HG03439 (cell line): Measurements from ENCODE around the gene PRKAR1A.
"Not testable (repeated sequence)": the region's sequence is repeated elsewhere in the genome, so short reads cannot be mapped to it uniquely, and the experiment has no call there.

Experiments
- ATAC-seq: cut with Tn5 transposase; IDR thresholded peaks from one replicate; pipeline ENCODE4 v1.9.1; 2021; ENCODE audit warnings: mild to moderate bottlenecking, moderate library complexity; ENCODE audit not compliant: unreplicated experiment

PRKAR1A gene

DNA sequence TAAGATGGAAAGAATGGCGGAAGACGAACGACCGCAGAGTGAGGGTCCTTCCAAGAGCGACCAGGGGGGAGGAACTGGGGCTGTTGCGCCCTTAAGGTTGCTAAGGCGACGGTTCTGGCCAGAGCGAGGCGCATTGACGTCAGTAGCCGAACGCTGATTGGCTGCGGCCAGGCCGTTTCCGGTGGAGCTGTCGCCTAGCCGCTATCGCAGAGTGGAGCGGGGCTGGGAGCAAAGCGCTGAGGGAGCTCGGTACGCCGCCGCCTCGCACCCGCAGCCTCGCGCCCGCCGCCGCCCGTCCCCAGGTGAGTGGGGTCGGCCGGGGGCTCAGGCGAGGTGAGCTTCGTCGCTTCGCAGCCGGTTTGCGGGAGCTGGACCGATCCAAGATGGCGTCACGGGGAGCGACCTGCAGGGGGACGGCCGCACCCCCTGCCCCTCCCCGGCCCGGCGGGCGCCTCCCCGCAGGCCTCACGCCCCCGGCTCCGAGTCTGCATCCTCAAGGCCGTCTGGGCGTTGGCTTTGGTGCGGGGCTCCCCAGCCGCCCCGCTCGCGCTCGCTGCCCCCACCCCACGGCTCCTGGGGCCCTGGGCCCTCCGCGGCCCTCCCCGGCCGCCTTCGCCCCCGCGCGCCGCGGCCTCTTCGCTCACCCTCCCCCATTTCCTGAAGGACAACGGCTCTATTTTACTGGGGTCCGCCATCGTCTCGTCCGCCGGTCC is at the start of gene PRKAR1A:
TSS of gene PRKAR1A (plus strand) at position 184 of the 713 bp plus-strand sequence. CDS start 2,970 bp downstream, outside the sequence.
- ATAC-seq, result peak; percentile 91

DNA sequence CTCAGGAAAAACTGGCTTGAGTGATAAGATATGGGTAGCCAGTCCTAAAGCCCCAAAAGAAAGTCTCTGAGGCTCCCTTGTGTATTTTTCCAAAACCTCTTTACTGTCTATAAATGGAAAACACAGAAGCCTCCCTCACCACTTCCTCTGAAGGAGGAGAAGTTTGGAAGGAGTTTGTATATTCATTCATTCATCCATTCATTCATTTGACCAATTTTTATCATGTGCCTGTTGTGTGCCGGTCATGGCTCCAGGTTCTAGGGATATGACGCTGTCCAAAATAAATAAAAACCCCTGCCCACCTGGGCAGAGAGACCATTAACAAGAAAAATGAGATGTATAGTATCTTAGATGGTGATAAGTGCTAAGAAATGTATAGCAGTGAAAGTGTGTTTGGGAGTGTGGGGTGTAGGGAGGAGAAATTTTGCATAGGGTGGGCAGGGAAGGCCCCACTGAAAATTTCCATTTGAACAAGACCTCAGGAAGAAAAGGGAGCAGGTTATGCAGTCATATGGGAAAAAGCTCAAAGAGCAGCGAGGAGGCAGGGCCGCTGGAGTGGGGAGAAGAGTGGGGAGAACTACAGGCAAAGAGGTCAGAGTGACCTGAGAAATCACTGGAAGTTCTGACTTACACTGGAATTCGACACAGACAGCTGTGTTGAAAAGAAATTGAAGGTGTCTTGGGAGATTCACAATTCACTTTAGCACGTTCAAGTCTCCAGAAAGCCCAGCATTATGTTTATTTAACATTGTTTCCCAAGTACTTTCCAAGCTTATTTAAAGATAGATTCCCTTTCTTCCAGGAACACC is 48.8 kb upstream of the PRKAR1A start:
- no peak for ATAC-seq

DNA sequence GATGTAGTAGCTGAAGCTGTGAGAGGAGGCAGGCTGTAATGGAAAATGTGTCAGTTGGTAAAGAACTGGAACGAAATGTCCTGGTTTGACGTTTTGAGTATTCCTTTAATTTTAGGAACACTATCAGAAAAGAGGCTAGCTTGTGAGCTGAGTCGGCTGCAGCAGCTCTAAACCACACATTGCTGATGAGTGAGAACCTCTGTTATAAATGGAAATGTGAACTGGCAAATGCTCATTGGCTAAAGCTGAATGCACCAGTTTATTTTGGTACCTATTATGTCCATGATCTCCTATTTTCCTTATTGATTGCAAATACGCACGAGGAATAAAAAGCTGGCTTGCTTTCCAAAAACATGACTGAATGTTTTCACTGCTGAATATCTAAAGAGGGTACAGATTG is 43.9 kb upstream of the PRKAR1A start:
- ATAC-seq, result no peak

DNA sequence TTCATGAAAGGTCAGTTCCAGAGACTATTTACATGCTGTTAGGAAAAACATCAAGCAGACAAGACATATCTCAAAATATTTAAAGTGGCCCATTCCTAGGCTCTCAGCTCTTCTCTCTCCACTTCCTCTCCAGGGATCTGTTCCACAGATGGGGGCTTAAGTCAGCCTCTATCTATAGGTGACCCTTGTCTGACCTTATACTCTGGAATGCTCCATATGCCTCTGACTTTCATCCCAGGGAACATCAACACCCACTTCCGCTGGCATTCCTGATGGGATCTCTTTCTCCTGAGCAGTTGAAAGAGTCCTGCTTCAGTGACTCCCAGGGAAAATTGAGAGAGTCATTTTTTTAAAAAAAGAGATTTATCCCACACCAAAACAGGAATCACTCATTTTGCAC is 43.4 kb upstream of the PRKAR1A start:
- ATAC-seq, result no peak

DNA sequence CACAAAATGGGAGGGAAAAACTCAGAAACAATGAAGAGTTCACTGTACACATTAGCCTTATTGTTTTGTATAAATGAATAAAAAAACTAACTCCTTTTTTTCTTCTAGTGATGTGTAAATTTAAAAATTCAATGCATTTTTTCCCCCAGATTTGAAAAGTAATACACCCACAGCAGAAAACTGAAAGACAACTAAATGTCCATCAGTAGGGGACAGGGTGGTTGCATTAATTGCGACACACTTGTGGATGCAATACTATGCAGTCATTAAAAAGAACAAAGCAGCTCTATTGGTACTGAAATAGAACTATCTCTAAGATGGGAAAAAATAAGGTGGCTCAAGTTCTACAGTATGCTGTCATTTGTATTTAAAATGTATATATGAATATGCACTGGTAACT is 41.3 kb upstream of the PRKAR1A start:
- no peak for ATAC-seq

DNA sequence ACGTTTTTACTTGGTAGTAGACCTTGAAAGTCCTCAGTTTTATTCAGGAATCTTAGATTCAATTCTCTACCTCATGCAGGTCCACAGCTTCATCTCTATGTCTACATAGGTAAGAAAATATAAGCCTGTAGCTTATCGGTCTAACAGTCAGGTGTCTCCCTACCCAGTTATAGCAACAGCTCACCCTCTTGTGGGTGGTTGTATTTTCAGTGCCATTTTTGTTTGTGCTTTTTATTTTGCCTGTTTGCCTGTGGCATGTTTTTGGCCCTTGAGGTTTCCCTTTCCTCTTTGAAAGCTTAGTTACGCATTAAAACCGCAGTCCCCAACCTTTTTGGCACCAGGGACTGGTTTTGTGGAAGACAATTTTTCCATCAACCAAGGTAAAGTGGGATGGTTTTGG is 31.3 kb upstream of the PRKAR1A start:
- ATAC-seq, result no peak

DNA sequence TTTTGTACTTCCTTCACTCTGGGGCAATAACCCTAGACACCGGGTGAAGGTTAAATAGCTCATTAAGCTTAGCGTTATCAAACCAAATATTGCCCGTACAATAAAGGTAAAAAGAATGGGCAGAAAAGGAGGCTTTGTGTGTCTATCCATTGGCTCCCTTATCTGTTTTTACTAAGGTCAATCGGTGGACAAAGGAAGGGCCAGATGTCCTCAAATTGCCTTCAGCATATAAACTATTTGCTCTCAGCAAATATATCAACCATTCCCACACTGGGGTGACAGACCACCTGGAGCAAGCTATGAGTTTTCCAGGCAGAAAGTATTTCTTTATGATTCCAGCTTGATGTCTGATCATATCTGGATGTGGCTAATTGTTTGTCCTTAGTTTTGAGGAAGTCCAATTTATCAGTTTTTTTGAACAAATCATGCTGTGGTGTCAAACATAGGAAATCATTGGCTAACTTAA is 29.6 kb upstream of the PRKAR1A start:
- no peak for ATAC-seq

DNA sequence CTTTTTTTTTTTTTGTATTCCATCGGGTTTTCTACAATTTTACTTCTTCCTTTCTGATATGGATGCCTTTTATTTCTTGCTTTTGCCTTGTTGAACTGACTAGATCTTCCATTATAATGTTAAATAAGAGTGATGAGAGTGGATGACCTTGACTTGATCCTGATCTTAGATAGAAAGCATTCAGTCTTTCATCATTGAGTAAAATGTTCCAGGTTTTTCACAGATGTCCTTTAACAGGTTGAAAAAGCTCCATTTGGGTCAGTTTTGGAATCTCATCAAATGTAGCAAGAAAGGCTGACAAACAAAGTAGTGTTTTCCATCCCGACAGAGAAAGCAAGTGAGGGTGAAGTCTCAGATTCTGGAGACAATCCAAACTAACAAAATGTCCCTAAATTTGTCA is 27.8 kb upstream of the PRKAR1A start:
- ATAC-seq, result no peak

DNA sequence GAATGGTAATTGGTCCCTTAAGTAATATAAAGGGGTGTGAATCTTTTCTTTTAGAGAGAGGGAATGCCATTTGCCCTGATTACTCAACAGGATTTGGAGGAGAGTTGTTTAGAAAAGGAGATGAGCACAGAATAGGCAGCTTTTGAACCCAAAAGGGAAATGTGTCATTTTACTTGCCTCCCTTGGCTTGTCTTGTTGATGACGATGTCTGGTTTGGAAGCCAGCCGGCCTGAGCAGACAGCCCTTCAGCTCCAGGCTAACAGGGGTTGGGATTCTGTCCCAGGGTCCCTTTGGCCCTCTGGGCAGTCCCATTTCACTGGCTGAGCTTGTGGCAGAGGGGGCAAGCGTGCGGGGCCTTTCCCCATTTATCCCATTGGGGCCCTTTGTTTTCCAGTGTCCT is 22.3 kb upstream of the PRKAR1A start:
- ATAC-seq, result no peak

DNA sequence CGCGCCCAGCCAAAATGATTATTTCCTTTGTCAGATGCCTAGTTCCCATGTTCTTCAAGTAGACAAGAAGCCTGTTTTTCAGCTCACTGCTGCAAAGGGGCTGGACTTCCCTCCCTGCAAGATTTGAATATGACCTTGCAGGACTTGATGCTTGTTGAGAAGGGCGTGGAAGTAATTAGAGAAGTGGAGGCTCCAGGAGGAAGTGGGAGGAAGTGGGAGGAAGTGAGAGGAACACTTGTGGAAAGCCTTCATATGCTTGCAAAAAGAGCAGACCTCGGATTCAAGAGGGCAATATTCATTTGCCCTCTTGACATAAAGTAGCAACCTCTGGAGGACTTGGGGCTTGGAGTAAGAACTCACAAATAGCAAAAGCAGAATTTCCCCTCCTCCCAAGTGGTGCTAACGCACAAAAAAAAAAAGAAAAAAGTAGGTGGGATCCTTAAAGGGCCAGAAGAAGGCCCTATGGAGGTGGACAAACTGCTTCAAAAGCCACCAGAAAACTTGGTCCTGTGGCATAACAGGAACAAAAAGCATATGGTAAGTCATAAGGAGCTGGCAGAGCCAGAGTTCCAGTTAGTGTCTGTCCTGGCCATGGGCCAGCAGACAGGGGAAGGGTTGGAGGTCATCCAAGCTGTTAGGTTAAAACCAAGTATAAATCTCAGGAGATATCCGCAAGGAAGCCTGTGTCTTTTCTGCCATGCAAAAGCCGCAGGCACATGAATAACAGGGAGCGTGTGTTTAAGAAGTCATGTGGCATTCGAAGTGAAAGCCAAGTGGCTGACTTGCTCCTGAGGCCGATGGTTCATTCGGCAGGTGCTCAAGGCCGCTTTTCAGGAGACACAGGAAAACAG is 20.6 kb upstream of the PRKAR1A start:
- no peak for ATAC-seq

DNA sequence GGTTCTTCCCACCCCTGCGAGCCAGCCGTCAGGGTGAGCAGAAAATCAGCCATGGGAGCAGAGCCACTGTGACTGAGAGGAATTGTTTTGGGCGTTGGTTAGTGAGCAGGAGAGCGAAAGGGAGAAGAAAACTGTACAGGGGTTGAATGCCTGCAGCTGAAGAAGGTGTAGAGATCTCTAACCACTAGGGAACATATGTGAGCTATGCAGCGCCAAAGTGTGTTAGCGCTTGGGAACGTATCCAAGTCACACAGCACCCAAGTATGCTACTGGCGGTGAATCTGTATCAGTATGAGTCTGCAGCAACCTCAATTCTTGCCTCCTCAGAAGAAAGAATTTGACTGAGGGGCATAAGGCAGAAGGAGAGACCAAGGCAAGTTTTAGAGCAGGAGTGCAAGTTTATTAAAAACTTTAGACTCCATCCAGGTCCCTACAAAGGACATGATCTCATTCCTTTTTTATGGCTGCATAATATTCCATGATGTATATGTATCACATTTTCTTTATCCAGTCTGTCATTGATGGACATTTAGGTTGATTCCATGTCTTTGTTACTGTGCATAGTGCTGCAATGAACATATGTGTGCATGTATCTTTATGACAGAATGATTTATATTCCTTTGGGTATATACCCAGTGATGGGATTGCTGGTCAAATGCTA is 19.7 kb upstream of the PRKAR1A start:
- ATAC-seq, result not testable (repeated sequence)

DNA sequence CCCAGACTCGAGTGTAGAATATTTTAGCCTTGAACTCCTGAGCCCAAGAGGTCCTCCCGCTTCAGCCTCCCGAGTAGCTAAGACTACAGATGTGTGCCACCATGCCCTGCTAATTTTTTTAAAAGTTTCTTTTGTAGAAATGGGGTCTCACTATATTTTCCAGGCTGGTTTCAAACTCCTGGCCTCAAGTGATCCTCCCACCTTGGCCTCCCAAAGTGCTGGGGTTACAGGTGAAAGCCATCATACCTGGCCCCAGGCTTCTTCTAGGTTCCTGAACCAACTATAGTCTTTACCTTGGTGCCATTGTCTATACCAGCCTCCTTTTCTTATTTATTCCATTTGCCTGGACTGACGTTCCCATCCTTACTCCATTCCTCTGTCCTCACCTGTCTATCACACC is 17.1 kb upstream of the PRKAR1A start:
- ATAC-seq, result no peak

DNA sequence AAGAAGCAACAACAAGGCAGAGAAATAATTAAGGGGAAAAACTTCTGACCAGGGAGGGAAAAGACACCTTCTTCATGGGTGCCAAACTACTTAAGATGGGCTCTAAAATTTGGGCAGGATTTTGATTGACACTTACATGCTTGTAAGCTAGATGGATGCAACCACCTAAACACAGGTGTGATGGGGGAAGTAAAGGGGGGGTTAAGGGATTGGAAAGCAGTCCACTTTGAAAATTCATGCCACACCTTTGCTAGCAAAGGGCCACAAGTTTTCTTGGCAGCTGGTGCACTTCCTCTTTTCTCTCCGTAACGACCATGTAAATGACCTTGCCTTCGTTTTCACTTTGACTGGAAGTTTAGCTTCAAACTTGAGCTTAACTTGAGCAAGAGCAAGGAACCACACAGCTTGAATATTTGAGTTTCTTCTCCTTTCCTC is 14.3 kb upstream of the PRKAR1A start:
- peak; percentile 92 for ATAC-seq

DNA sequence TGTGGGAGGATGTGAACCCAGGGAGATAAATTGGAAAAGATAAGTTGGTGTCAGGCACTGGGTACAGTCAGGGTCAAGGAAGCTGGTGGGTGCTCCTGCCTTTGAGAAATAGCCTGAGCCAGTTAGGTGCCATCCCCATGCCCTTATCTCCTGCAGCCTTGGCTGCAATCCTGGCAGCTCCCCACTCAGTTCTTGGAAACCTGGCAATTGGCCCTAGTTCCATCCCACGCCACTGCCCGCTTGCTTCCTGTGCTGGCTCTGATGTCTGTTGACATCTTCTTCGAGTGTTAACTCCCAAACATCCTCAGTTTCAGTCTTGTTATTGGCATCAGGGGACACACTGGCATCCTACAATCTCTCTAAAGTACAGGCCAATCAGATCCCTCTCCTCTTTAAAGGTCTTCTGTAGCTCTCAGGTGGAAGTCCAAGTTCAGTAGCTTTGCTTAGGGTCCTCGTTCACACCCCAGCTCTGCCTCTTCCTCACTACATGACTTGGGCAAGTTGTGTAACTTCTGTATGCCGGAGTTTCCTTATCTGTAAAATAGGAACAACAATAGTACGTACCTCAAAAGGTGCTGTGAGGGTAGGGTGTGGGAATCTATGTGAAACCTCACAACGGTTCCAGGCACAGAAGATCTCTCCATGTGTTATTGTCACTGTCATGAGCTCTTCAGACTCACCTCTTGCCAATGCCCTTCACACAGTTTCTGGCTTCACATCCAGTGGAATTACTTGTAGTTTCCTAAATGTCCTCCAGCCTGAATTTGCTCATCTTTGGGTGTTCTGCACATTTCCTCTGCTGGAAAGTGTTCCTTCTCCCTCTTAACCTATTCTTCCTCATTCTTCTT is 13.5 kb upstream of the PRKAR1A start:
- peak; percentile 29 for ATAC-seq

DNA sequence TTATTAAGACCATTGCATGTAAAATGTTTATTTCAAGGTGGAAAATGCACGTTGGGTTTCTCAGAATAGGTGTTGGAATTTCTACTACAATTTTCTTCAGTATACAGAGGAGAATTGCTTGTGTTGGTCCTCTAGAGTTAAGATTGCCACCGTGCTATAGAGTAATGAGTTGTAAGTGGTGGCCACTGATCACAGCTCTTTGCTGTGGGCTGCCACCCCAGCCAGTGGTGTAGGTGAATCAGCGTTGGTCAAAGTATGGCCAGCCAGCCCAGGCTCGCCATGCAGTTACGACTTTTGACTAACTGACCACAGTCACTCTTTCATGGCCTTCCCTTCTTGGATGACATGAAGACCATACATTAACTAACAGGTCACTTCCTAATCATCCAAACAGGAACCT is 12.6 kb upstream of the PRKAR1A start:
- no peak for ATAC-seq

DNA sequence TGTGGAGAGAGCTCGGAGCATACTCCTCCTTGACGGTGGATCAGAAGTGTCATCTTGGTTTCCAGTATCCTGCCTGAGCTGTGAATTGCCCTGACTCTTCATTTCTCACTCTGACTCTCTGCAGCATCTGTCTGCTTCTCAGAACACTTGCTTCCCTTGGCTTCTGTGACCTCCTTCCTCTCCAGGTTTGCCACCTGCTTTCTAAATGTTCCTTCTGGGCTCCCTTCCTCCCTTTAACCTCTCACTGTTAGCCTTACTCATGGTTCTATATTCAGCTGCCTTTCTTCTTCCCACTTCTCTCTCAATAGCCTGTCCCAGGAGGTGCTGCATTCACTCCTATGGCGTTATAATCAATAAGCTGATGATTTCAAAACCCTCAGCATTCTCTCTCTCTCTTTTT is 11.2 kb upstream of the PRKAR1A start:
- no peak for ATAC-seq

DNA sequence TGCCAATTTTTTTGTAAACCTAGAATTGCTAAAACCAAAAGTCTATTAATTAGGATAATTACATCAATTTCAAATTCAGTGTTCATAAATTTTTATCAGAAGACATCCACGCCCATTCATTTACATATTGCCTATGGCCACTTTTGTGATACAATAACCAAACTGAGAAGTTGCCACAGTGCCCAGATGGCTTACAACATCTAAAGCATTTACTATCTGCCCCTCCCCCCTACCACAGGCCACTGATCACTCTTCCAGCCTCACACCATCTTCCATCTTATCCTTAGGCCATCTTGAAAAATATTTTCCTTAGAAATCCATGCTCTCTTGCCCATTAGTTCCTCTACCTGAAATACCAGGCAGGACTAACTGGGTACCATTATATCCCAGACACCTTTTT is 6.3 kb upstream of the PRKAR1A start:
- ATAC-seq, result no peak

DNA sequence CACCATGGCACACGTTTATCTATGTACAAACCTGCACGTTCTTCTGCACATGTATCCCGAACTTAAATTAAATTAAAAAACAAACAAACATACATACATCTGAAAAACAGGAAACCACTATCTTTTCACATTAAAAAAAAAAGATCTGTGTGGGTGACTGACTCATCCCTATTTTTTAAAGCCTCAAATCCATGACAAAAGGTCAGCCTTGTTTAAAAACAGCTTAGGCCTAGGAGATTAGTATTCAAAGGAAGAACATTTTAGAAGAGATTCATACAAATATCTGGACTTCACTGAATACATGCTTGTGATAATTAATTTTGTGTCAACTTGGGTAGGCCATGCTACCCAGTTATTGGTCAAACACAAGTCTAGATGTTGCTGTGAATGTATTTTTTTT is 4.7 kb upstream of the PRKAR1A start:
- ATAC-seq, result no peak

DNA sequence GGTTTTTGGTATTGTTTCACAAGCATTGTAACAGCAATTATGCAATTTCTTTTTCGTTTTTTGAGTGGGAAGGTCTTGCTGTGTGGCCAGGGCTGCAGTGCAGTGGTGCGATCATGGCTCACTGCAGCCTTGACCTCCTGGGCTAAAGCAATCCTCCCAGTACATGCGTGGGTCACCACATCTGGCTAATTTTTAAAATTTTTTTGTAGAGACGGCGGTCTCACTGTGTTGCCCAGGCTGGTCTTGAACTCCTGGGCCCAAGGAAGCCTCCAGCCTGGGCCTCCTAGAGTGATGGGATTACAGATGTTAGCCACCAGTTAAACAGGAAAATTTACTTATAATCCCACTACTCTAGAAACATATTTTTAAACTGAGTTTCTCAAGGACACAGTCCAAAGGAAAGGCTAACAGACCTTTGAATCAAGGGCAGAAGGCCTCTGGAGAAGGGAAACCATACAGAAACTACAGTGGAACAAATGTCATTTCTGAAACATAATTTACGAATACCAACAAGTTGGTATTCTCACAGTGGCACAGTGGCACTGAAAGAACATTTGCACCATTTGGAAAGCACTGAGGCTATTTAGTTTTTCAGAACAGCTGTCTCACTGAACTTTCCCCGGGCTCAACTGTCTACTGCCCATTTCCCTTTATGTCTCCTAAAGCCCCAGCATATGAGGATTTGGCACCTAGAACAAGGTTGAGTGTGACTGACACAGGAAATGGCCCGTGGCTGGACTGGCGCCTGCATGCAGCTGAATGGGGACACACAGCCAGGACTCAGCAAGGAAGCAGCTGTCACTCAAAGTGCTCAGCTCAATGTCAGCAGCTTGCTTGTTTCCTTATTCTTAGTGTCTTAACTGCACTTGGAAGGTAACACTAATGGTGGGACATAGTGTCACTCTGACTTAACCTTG is 2.8 kb upstream of the PRKAR1A start:
- ATAC-seq, result no peak
